ENCODE data around the gene MAPK8IP3. TPM values are rescaled to one million over a fixed set of nuclear protein-coding genes. Genes with fewer than 3 reads are reported as not detected.

MAPK8IP3 gene
- polyA plus RNA-seq, 3 donors: 1.1 to 185 (median 2.1) TPM

DNA sequence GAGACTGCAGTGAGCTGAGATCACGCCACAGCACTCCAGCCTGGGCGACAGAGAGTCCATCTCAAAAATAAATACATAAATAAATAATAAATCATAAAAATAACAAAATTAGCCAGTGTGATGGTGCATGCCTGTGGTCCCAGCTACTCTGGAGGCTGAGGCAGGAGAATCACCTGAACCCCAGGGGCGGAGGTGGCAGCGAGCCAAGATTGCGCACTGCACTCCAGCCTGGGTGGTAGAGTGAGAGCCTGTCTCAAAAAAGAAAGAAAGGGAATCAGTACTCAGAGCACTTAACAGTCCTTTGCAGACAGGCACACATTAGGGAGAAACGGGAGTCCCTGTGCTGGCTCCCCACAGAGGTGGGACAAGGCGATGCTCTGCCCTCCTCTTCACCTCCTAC is 25.1 kb downstream of the MAPK8IP3 start:
- H3K79me2 ChIP-seq (ENCODE audit: insufficient read depth, low read length): peaks cover 24% of the 10 kb centered on the region
- WGBS (ENCODE audit: insufficient coverage): 100% methylated on average over 3 of the region's 7 CpGs
- no peak overlapping the region for H3K4me3 ChIP-seq (replicated peaks in 1 of 3; ENCODE audit: low read depth in 2 of 3, low read length in 3 of 3)
- Mint-ChIP-seq H3K9me3 (peaks cover 0 to 10% (median 2%) of the 10 kb centered on the region in 7 donors), H3K27me3 (ENCODE audit: low read depth in 3 of 3) (peaks cover 0 to 4% (median 0%) of the 10 kb centered on the region in 3 donors), H3K36me3 (peaks cover 53 to 65% of the 10 kb centered on the region in 2 donors), H3K27ac (peak overlapping the region in 5 of 7 donors; percentile 50 to 74 (median 56)), H3K4me1 (peaks cover 12% of the 10 kb centered on the region), H3K4me3 (no peak overlapping the region)
- peak overlapping the region; percentile 50 to 64 for H3K27ac ChIP-seq (ENCODE audit: low read depth in 1 of 2, low read length in 2 of 2)
- H3K27me3 ChIP-seq (ENCODE audit: control insufficient read depth in 2 of 2, insufficient read depth in 2 of 2, low read length in 2 of 2): no peaks in the 10 kb centered on the region
- no peak overlapping the region for H2AFZ ChIP-seq (ENCODE audit: insufficient read depth, low read depth, low read length, poor library complexity, severe bottlenecking)
- peaks cover 68 to 73% of the 10 kb centered on the region in 2 donors for H3K36me3 ChIP-seq (replicated peaks in 1 of 2; ENCODE audit: control insufficient read depth in 1 of 2, insufficient read depth in 2 of 2, low read length in 2 of 2)
- intact Hi-C loops (cut with micrococcal nuclease): no loop called here
- H3K9ac ChIP-seq (ENCODE audit: insufficient read depth, low read length, poor library complexity, severe bottlenecking): no peak overlapping the region
- H3K4me2 ChIP-seq (replicated peaks; ENCODE audit: extremely low read depth, low read length, poor library complexity, severe bottlenecking): no peak overlapping the region
- DNase-seq: no peak
- H3K9me3 ChIP-seq (replicated peaks in 1 of 2; ENCODE audit: control insufficient read depth in 1 of 2, insufficient read depth in 1 of 2, low read length in 2 of 2): peaks cover 0 to 16% of the 10 kb centered on the region in 2 donors
- TF ChIP-seq, protein P1, sequence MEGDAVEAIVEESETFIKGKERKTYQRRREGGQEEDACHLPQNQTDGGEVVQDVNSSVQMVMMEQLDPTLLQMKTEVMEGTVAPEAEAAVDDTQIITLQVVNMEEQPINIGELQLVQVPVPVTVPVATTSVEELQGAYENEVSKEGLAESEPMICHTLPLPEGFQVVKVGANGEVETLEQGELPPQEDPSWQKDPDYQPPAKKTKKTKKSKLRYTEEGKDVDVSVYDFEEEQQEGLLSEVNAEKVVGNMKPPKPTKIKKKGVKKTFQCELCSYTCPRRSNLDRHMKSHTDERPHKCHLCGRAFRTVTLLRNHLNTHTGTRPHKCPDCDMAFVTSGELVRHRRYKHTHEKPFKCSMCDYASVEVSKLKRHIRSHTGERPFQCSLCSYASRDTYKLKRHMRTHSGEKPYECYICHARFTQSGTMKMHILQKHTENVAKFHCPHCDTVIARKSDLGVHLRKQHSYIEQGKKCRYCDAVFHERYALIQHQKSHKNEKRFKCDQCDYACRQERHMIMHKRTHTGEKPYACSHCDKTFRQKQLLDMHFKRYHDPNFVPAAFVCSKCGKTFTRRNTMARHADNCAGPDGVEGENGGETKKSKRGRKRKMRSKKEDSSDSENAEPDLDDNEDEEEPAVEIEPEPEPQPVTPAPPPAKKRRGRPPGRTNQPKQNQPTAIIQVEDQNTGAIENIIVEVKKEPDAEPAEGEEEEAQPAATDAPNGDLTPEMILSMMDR (IDR thresholded peaks at IDR 0.05): no peak
- H3K4me1 ChIP-seq (ENCODE audit: control insufficient read depth in 1 of 2, insufficient read depth in 2 of 2, low read length in 2 of 2): peaks cover 13 to 14% of the 10 kb centered on the region in 2 donors
- peaks cover 63% of the 10 kb centered on the region for H4K20me1 ChIP-seq (ENCODE audit: insufficient read depth, low read length)

DNA sequence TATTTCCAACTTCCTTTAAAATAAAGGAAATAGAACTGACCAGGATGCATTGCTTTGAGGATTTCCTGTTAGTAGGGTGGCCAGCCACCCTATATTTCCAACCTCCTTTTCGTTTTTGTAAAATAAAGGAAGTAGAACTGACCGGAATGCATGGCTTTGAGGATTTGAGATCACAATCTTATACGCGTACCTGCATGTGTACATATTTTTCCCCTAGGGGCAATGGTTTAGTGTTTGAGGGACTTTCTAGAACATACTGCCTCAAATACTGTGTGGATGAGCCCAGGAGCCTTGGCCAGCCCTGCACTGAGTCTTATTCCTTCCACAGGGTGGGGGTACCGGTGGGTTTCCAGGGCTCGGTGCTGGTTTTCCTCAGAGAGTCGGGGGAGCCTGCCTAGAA is 25.6 kb downstream of the MAPK8IP3 start:
- no CpG with 5 or more reads among the region's 7 CpGs for WGBS (ENCODE audit: insufficient coverage)
- Mint-ChIP-seq H3K4me1 (peaks cover 12% of the 10 kb centered on the region), H3K36me3 (peaks cover 50 to 62% of the 10 kb centered on the region in 2 donors), H3K27ac (peak overlapping the region; percentile 2 to 81 (median 59)), H3K9me3 (peaks cover 0 to 10% (median 2%) of the 10 kb centered on the region in 7 donors), H3K27me3 (ENCODE audit: low read depth in 3 of 3) (peaks cover 0 to 4% (median 0%) of the 10 kb centered on the region in 3 donors), H3K4me3 (no peak overlapping the region)
- H3K4me3 ChIP-seq (replicated peaks in 1 of 3; ENCODE audit: low read depth in 2 of 3, low read length in 3 of 3): no peak overlapping the region
- H2AFZ ChIP-seq (ENCODE audit: insufficient read depth, low read depth, low read length, poor library complexity, severe bottlenecking): no peak overlapping the region
- no peak overlapping the region for H3K4me2 ChIP-seq (replicated peaks; ENCODE audit: extremely low read depth, low read length, poor library complexity, severe bottlenecking)
- peaks cover 0 to 16% of the 10 kb centered on the region in 2 donors for H3K9me3 ChIP-seq (replicated peaks in 1 of 2; ENCODE audit: control insufficient read depth in 1 of 2, insufficient read depth in 1 of 2, low read length in 2 of 2)
- no peak overlapping the region for H3K9ac ChIP-seq (ENCODE audit: insufficient read depth, low read length, poor library complexity, severe bottlenecking)
- no peaks in the 10 kb centered on the region for H3K27me3 ChIP-seq (ENCODE audit: control insufficient read depth in 2 of 2, insufficient read depth in 2 of 2, low read length in 2 of 2)
- H3K79me2 ChIP-seq (ENCODE audit: insufficient read depth, low read length): peaks cover 19% of the 10 kb centered on the region
- H3K36me3 ChIP-seq (replicated peaks in 1 of 2; ENCODE audit: control insufficient read depth in 1 of 2, insufficient read depth in 2 of 2, low read length in 2 of 2): peaks cover 64 to 68% of the 10 kb centered on the region in 2 donors
- TF ChIP-seq, protein P1 (IDR thresholded peaks at IDR 0.05): no peak
- peaks cover 57% of the 10 kb centered on the region for H4K20me1 ChIP-seq (ENCODE audit: insufficient read depth, low read length)
- H3K27ac ChIP-seq (ENCODE audit: low read depth in 1 of 2, low read length in 2 of 2): peak overlapping the region; percentile 50 to 64
- H3K4me1 ChIP-seq (ENCODE audit: control insufficient read depth in 1 of 2, insufficient read depth in 2 of 2, low read length in 2 of 2): peaks cover 13 to 14% of the 10 kb centered on the region in 2 donors
- intact Hi-C loops (cut with micrococcal nuclease): no loop called here
- DNase-seq: no peak
